SK-N-SH (cell line): Measurements from ENCODE around the gene TUBB3.

ENCODE experiments used
- CTCF ChIP-seq: fragments of 200-600 bp; sonication (generic); IDR thresholded peaks from 2 replicates; pipeline ENCODE4 v1.6.1; 2017; ENCODE audit warnings: antibody characterized with exemption, mild to moderate bottlenecking, moderate library complexity
- EP300 ChIP-seq, 2 experiments: IDR thresholded peaks; 2 replicates each; pipeline versions ENCODE4 v1.4.0 to v1.6.1; 2012; ENCODE audit warnings: borderline replicate concordance in 1 of 2, low read depth in 1 of 2, low read length in 1 of 2
- FOXM1 ChIP-seq: IDR thresholded peaks from 2 replicates; pipeline ENCODE4 v1.4.0; 2012; ENCODE audit warnings: low read depth, mild to moderate bottlenecking
- GABPA ChIP-seq: IDR thresholded peaks from 2 replicates; pipeline ENCODE4 v1.4.0; 2012; ENCODE audit warnings: low read depth, mild to moderate bottlenecking
- MAX ChIP-seq: IDR thresholded peaks from 2 replicates; pipeline ENCODE4 v1.4.0; 2012; ENCODE audit warnings: low read depth
- MXI1 ChIP-seq: IDR thresholded peaks from 2 replicates; pipeline ENCODE4 v1.6.1; 2012; ENCODE audit warnings: mild to moderate bottlenecking, low read depth, low read length, improper control_type of control experiment
- PBX3 ChIP-seq: IDR thresholded peaks from 2 replicates; pipeline ENCODE4; 2012
- RAD21 ChIP-seq: IDR thresholded peaks from 2 replicates; pipeline ENCODE4 v1.6.1; 2012; ENCODE audit warnings: mild to moderate bottlenecking, low read length
- RXRA ChIP-seq: IDR thresholded peaks from 2 replicates; pipeline ENCODE4 v1.4.0; 2012; ENCODE audit warnings: low read depth, mild to moderate bottlenecking, borderline replicate concordance
- SIN3A ChIP-seq: IDR thresholded peaks from 2 replicates; pipeline ENCODE4 v1.6.1; 2012; ENCODE audit warnings: low read depth, mild to moderate bottlenecking, low read length, moderate library complexity, borderline replicate concordance
- TCF12 ChIP-seq: IDR thresholded peaks from 2 replicates; pipeline ENCODE4 v1.4.0; 2012
- ZBTB33 ChIP-seq: IDR thresholded peaks from 2 replicates; pipeline ENCODE4 v1.4.0; 2012; ENCODE audit warnings: low read depth, borderline replicate concordance

GRCh38 chr16:89971495-89972243 is 48.5 kb downstream of the TUBB3 start:
- TF ChIP-seq CTCF (no peak), TCF12 (no peak), ZBTB33 (no peak), RAD21 (no peak), EP300 (IDR thresholded peaks at IDR 0.05; ENCODE audit: borderline replicate concordance in 1 of 2, low read depth in 1 of 2, low read length in 1 of 2) (no peak), SIN3A (no peak), FOXM1 (no peak), RXRA (no peak), MXI1 (no peak), GABPA (no peak), PBX3 (no peak), MAX (no peak)
